Measurements from ENCODE around the gene SUGP1. TPM values are rescaled to one million over a fixed set of nuclear protein-coding genes. Genes with fewer than 3 reads are reported as not detected.

SUGP1 gene
- polyA plus RNA-seq, 1 donor (not counting 4 experiments of a cell fraction or from before 2014, with no cell fraction given): 28.6 TPM

DNA sequence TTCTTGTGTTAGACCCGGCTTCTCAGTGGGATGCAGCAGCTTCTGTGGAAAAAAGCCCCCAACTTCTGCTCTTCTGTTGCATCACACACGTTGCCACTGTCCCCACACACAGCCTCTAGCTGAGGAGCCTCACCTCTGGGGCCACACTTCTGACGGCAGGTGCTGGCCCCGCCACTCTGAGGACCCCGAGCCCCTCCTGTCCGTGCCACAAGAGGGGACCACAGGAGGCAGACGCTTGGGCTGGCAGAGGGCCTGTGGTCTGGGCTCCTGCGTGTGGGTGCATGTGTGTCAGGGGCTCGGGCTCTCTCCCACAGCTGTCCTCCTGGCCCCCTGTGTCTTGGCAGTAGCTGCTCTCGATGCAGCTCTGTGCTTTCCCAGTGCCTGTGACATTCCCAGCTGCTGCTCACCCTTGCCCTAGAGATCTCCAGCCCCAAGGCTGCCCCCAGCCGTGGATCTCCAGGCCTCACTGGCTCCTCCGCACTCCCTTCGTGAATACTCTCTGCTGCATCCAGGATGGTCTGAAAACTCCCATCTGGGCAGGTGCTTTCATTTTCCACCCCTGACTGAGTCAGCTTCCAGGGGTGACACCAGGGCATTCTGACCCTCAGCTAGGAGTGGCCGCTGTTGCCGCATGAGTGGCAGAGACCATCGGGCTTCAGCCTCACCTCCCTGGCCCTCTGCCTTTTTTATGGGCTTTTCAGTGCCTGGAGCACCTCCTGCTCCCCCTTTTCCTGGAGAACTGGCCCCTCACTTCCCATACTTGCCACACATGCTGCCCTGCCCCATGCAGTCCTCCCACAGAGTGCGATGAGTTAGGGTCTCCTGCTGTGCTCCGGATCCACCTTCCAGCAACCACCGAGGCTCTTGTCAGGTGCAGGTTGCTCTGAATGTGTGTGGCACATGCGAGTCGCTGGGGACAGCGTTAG is 14.0 kb upstream of the SUGP1 start:
- H3K4me2 ChIP-seq (ENCODE audit: control insufficient read depth, extremely low read depth, insufficient read depth, low read depth, low read length): no peak overlapping the region
- peaks cover 15% of the 10 kb centered on the region for H3K79me2 ChIP-seq (ENCODE audit: control insufficient read depth, insufficient read depth, low read length)
- TF ChIP-seq, protein P1, sequence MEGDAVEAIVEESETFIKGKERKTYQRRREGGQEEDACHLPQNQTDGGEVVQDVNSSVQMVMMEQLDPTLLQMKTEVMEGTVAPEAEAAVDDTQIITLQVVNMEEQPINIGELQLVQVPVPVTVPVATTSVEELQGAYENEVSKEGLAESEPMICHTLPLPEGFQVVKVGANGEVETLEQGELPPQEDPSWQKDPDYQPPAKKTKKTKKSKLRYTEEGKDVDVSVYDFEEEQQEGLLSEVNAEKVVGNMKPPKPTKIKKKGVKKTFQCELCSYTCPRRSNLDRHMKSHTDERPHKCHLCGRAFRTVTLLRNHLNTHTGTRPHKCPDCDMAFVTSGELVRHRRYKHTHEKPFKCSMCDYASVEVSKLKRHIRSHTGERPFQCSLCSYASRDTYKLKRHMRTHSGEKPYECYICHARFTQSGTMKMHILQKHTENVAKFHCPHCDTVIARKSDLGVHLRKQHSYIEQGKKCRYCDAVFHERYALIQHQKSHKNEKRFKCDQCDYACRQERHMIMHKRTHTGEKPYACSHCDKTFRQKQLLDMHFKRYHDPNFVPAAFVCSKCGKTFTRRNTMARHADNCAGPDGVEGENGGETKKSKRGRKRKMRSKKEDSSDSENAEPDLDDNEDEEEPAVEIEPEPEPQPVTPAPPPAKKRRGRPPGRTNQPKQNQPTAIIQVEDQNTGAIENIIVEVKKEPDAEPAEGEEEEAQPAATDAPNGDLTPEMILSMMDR (optimal IDR thresholded peaks at IDR 0.05 in 1 of 3, IDR thresholded peaks at IDR 0.05 in 1 of 3, conservative IDR thresholded peaks at IDR 0.05 in 1 of 3; ENCODE audit: extremely low read depth in 1 of 3, insufficient read depth in 2 of 3, low read length in 3 of 3): no peak
- no peak for TF ChIP-seq EZH2 (IDR thresholded peaks at IDR 0.05; ENCODE audit: low read length)
- dilution Hi-C loops (cut with MboI; ENCODE audit: extremely low pct_ligation_motif_present, low sequenced_read_pairs): no loop called here
- no peak overlapping the region for H3K4me3 ChIP-seq (ENCODE audit: control insufficient read depth in 2 of 3, extremely low read depth in 1 of 3, insufficient read depth in 2 of 3, low read depth in 1 of 3, low read length in 3 of 3)
- no peaks in the 10 kb centered on the region for H3K27me3 ChIP-seq (ENCODE audit: control insufficient read depth, extremely low read depth, insufficient read depth, low read length)
- H3K9me1 ChIP-seq (ENCODE audit: control insufficient read depth, extremely low read depth, insufficient read depth, low read length): peaks cover 7% of the 10 kb centered on the region
- FAIRE-seq (no peak), DNase-seq (ENCODE audit: low read depth, low spot score) (no peak)
- no peaks in the 10 kb centered on the region for H3K9me3 ChIP-seq (ENCODE audit: control insufficient read depth, low read depth, low read length)
- peaks cover 5% of the 10 kb centered on the region for H4K20me1 ChIP-seq (ENCODE audit: control insufficient read depth, extremely low read depth, insufficient read depth, low read length)
- peaks cover 26 to 33% of the 10 kb centered on the region in 2 experiments for H3K36me3 ChIP-seq (ENCODE audit: control insufficient read depth in 2 of 2, extremely low read depth in 1 of 2, insufficient read depth in 2 of 2, low read length in 2 of 2)
- H2AFZ ChIP-seq (ENCODE audit: control insufficient read depth, low read length): no peak overlapping the region
- no peak overlapping the region for H3K9ac ChIP-seq (ENCODE audit: control insufficient read depth, extremely low read depth, insufficient read depth, low read length)
- H3K4me1 ChIP-seq (ENCODE audit: control insufficient read depth, extremely low read depth, insufficient read depth, low read length): peaks cover 39% of the 10 kb centered on the region
- H3K27ac ChIP-seq (ENCODE audit: control insufficient read depth, insufficient read depth, low read length): no peak overlapping the region

DNA sequence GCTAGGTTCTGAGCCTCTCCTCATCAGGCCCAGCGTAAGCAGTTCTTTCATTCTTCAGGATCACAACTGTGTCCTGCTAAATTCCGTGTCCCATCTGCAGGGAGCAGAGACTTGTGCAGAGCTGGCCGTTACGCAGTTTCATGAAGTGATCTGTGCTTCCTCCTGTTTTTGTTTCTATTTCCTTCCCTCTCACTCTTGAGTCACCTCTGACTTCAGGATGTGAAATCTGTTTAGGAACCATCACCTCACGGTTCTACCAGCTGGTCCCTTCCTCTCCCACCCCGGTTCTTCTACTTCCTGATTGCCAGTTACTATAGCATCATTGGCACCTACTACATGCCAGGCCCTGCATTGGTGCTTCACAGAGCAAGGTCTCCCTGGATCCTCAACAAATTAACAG is 8.8 kb upstream of the SUGP1 start:
- Histone ChIP-seq H3K9me3 (ENCODE audit: control insufficient read depth, low read depth, low read length) (no peaks in the 10 kb centered on the region), H2AFZ (ENCODE audit: control insufficient read depth, low read length) (no peak overlapping the region), H3K9ac (ENCODE audit: control insufficient read depth, extremely low read depth, insufficient read depth, low read length) (no peak overlapping the region), H3K4me3 (ENCODE audit: control insufficient read depth in 2 of 3, extremely low read depth in 1 of 3, insufficient read depth in 2 of 3, low read depth in 1 of 3, low read length in 3 of 3) (no peak overlapping the region), H3K4me1 (ENCODE audit: control insufficient read depth, extremely low read depth, insufficient read depth, low read length) (no peaks in the 10 kb centered on the region), H3K79me2 (ENCODE audit: control insufficient read depth, insufficient read depth, low read length) (peaks cover 21% of the 10 kb centered on the region), H3K36me3 (ENCODE audit: control insufficient read depth in 2 of 2, extremely low read depth in 1 of 2, insufficient read depth in 2 of 2, low read length in 2 of 2) (peaks cover 18 to 20% of the 10 kb centered on the region in 2 experiments), H3K9me1 (ENCODE audit: control insufficient read depth, extremely low read depth, insufficient read depth, low read length) (no peaks in the 10 kb centered on the region), H4K20me1 (ENCODE audit: control insufficient read depth, extremely low read depth, insufficient read depth, low read length) (no peaks in the 10 kb centered on the region), H3K4me2 (ENCODE audit: control insufficient read depth, extremely low read depth, insufficient read depth, low read depth, low read length) (no peak overlapping the region), H3K27ac (ENCODE audit: control insufficient read depth, insufficient read depth, low read length) (no peak overlapping the region), H3K27me3 (ENCODE audit: control insufficient read depth, extremely low read depth, insufficient read depth, low read length) (no peaks in the 10 kb centered on the region)
- TF ChIP-seq, protein P1 (optimal IDR thresholded peaks at IDR 0.05 in 1 of 3, IDR thresholded peaks at IDR 0.05 in 1 of 3, conservative IDR thresholded peaks at IDR 0.05 in 1 of 3; ENCODE audit: extremely low read depth in 1 of 3, insufficient read depth in 2 of 3, low read length in 3 of 3): no peak
- no peak for TF ChIP-seq EZH2 (IDR thresholded peaks at IDR 0.05; ENCODE audit: low read length)
- no peak for DNase-seq (ENCODE audit: low read depth, low spot score)
- no peak for FAIRE-seq
- dilution Hi-C loops (cut with MboI; ENCODE audit: extremely low pct_ligation_motif_present, low sequenced_read_pairs): no loop called here
